ENCODE measurements around the gene MLF2.
"Not testable (repeated sequence)": the region's sequence is repeated elsewhere in the genome, so short reads cannot be mapped to it uniquely, and the experiment has no call there.

Gene MLF2

DNA sequence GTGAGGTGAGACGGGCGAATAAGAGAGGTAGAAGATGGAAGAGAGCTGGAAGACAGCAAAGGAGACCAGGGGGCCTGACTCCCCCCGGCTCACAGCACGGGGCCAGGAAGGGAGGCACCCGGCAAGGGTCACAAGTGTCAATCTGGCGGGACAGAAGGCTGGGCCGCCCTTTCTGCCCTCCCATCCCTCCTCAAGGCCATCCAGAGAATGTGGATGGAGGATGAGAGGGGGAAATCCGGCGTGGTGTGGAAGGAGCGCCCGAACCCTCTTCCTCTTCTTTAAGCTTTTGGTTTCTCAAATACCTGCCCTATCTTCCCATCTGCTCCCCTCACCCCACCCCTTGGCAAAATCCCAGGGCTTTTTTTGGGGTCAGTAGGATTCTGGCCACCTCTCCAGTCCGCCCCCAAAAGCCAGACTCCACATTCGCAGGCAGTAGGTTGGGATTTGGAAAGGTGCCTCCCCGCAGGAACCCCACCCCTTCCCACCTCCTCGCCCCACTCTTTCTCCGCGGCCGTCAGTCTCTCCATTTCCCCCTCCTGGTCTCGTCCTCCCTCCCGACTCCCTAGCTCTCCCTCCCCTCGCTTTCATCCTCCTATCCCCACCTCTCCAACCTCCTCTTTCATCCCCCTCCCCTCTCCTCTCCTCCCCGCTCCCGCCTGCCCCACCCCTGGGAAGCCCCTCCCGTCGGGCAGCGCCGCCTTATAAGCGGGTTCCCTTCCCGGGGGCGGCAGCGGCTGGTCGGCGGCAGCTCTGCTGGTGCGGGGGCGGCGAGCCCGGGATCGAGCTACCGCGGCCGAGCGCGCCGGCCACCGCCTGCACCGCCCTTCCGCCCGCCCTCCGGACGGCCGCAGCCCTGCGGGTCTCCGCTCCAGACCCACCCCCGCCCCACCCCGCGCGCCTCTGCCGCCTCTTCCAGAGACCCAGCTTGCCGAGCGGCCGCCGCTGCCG lies 13.0 kb upstream of the MLF2 start, which contains the start of gene PTMS:
Gene PTMS (plus strand): TSS at position 730 of the 948 bp plus-strand sequence. CDS start 343 bp downstream, outside the sequence.
- DNase-seq (ENCODE audit: extremely low read depth in 1 of 2, low read depth in 1 of 2), result no peak

GRCh38 chr12:6765048-6765633 lies 12.2 kb upstream of the MLF2 start:
- no peak for DNase-seq (ENCODE audit: extremely low read depth in 1 of 2, low read depth in 1 of 2)

- peak in 1 of 2 donors; percentile 65 for DNase-seq (ENCODE audit: extremely low read depth in 1 of 2, low read depth in 1 of 2)
Observed at GRCh38 chr12:6764011-6764828, 11.3 kb upstream of the MLF2 start.

- no peak for DNase-seq (ENCODE audit: extremely low read depth in 1 of 2, low read depth in 1 of 2)
Observed at GRCh38 chr12:6763380-6763779, 10.4 kb upstream of the MLF2 start.

- no peak for DNase-seq (ENCODE audit: extremely low read depth in 1 of 2, low read depth in 1 of 2)
Observed at GRCh38 chr12:6759741-6760140, 6.8 kb upstream of the MLF2 start.

GRCh38 chr12:6758506-6759095 lies 5.7 kb upstream of the MLF2 start:
- DNase-seq (ENCODE audit: extremely low read depth in 1 of 2, low read depth in 1 of 2), result no peak

DNA sequence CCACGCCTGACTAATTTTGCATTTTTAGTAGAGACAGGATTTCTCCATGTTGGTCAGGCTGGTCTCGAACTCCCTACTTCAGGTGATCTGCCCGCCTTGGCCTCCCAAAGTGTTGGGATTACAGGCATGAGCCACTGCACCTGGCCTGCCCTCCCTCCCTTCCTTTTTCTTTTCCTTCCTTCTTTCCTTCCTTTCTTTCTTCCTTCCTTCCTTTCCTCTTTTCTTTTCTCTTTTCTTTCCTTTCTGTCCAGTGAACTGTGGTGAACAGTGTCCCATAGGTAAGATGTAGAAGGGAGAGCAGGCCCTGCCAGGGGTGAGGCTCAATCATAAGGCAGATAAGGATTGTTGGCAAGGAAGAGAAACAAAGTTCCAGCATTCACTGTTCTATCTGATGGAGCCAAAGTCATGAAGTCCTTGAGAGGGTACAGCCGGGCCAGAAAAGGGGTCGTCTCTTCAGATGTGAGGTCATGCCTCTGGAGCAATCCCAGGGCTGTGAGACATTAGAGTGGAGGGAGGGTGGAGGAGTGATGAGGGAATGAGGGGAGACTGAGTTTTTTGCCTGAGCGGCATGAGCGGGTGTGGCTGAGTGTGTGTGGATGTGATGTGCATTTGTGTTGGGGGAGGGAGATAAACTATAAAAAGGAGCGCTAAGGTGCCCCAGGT lies 4.2 kb upstream of the MLF2 start:
- no peak for DNase-seq (ENCODE audit: extremely low read depth in 1 of 2, low read depth in 1 of 2)

GRCh38 chr12:6754411-6754810 lies 1.5 kb upstream of the MLF2 start:
- no peak for DNase-seq (ENCODE audit: extremely low read depth in 1 of 2, low read depth in 1 of 2)

DNA sequence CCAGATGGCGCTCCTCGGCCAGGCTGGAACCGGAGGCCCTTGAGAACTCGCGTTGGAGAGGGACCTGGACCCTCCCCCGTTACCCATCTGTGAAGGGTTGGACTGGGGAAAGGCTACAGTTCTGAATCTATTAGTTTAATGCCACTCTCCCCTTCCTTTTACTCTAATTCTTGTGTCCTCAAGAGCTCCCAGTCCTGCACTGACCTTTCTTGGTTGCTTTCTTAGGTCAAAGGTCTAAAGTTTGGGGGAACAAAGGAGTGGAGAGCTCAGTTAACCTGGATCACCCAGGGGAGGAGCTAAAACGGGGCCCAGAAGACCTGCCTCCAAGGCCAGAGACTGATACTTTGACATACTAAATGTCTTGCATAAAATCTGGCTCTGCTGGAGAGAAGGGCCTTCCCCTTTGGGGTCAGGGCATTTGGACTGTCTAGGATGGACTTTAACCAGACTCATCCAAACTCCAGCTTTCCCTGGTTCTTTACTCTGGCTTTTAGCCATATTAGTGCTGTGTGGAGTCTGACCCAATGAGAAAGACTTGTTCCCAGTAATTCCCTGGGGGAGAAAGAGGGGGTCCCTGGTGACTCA lies 923 bp upstream of the MLF2 start:
- no peak for DNase-seq (ENCODE audit: extremely low read depth in 1 of 2, low read depth in 1 of 2)

DNA sequence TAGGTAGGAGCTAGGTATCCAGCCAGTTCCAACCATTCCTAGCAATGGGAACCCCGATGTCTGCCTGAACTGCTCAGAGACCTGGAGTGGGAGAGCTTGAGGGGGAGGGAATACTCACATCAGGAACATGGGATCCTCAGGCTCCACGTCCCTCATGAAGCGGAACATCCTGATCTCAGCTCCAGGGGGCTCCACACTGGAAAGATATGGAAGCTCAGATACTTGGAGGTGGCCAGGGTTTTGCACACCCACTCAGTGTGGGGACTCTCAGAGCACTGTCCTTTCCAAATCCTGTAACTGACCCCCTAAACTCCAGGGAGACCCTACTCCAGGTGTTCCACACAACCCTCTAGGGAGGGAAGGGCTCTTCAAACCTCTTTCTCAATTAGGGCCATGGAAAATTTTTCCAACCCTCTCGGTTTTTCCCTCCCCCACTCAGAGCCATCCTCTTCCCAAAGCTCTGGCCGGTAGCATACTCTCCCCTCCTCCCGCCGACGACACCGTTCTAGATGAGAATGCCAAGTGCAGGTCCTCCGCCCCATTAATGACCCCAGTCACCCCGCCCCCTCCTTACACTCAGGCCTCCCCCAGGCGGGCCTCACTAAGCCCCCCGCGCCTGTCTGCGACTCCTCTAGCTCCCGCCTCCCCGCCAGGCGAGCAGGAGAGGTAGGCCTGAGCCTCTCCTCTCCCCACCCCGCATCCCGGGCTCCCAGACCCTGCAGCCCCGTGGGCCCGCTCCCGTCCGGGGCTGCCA lies 597 bp downstream of the MLF2 start:
- no peak for DNase-seq (ENCODE audit: extremely low read depth in 1 of 2, low read depth in 1 of 2)

- no peak for DNase-seq (ENCODE audit: extremely low read depth in 1 of 2, low read depth in 1 of 2)
Observed at GRCh38 chr12:6751767-6752166, 1.2 kb downstream of the MLF2 start.

- DNase-seq (ENCODE audit: extremely low read depth in 1 of 2, low read depth in 1 of 2), result no peak
Observed at GRCh38 chr12:6750506-6750905, 2.4 kb downstream of the MLF2 start.

DNA sequence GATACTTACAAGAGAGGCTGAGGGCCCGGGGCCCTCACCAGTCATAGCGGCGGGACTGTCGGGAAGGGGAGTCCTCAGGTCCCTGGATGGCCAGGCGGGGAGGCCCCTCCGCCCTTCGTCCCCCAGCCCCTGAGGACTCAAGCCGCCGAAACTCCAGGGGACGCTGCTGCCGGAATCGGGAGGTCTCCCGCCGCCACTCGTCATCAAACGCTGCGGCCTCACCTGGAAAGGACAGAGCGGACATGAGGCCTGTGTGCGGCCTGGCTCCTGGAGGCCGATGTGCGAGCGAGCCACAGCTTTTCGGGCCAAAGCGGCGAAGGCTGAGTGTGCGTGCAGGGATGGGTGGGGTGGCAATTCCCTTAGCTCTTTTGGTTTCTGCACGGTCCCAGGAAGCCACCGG lies 4.2 kb downstream of the MLF2 start:
- DNase-seq (ENCODE audit: extremely low read depth in 1 of 2, low read depth in 1 of 2), result no peak

DNA sequence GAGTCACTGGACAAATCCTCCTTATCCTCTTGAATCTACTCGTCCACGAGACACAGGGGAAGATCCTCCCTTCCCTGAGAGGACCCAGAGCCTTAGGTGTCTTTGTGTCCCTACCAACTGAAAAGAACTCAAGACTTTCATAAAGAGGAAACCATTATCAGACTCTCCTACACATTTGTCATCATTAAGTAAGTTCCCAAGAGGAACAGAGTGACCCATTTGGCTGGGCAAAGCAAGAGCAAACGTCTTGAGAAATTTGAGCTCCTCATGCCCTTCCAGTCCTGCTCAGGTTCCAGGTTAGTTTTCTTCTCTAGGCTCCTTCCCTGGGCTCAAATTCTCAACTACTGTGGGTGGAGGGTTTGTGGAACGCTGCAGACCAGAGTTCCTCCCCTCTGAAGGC lies 5.7 kb downstream of the MLF2 start:
- no peak for DNase-seq (ENCODE audit: extremely low read depth in 1 of 2, low read depth in 1 of 2)

GRCh38 chr12:6745741-6746525 lies 7.0 kb downstream of the MLF2 start:
- no peak for DNase-seq (ENCODE audit: extremely low read depth in 1 of 2, low read depth in 1 of 2)

DNA sequence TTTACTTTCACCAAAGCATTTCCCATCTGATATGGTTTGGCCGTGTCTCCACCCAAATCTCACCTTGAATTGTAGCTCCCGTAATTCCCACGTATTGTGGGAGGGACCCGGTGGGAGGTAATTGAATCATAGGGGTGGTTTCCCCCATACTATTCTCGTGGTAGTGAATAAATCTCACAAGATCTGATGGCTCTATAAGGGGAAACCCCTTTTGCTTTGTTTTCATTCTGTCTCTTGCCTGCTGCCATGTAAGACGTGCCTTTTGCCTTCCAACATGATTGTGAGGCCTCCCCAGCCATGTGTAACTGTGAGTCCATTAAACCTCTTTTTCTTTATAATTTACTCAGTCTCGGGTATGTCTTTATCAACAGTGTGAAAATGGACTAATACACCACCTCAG lies 9.6 kb downstream of the MLF2 start:
- DNase-seq (ENCODE audit: extremely low read depth in 1 of 2, low read depth in 1 of 2), result not testable (repeated sequence)

GRCh38 chr12:6742834-6743233 lies 10.1 kb downstream of the MLF2 start:
- no peak for DNase-seq (ENCODE audit: extremely low read depth in 1 of 2, low read depth in 1 of 2)

DNA sequence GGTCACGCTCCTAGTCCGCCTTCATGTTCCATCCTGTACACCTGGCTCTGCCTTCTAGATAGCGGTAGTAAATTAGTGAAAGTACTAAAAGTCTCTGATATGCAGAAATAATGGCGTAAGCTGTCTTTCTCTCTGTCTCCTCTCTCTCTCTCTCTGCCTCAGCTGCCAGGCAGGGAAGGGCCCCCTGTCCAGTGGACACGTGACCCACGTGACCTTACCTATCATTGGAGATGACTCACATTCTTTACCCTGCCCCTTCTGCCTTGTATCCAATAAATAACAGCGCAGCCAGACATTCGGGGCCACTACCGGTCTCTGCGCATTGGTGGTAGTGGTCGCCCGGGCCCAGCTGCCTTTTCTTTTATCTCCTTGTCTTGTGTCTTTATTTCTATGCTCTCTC lies 10.9 kb downstream of the MLF2 start:
- DNase-seq (ENCODE audit: extremely low read depth in 1 of 2, low read depth in 1 of 2), result not testable (repeated sequence)

DNA sequence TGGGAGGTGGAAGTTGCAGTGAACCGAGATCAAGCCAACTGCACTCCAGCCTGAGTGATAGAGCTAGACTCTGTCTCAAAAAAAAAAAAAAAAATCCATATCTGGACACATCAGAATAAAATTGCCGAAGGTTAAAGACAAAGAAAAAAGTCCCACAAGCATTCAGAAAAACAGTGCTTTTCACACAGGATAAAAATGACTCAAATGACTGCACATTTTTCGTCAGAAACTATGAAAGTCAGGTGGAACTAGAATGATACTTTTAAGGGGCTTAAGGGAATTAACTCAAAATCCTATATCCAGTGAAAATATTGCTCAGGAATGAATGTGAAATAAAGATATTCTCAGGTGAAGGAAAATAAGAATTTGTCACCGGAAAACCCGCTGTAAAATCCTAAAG lies 16.2 kb downstream of the MLF2 start:
- no peak for DNase-seq (ENCODE audit: extremely low read depth in 1 of 2, low read depth in 1 of 2)

All from stimulated activated CD8-positive, alpha-beta memory T cell treated with anti-CD3 and anti-CD28 coated beads, Interleukin-7, amount 100 ng/mL, for 48 hours (primary cell).